GM12801 (cell line): ENCODE measurements around the gene RRP36.

Experiments used
- TF ChIP-seq, protein P1 (sequence below): IDR thresholded peaks from one replicate; pipeline ENCODE4 v1.5.1; 2011; ENCODE audit warnings: control low read depth; ENCODE audit not compliant: insufficient read length; ENCODE audit errors: extremely low read depth

Gene RRP36

GRCh38 chr6:42981836-42982235 is 39.6 kb upstream of the RRP36 start:
- TF ChIP-seq, protein P1, sequence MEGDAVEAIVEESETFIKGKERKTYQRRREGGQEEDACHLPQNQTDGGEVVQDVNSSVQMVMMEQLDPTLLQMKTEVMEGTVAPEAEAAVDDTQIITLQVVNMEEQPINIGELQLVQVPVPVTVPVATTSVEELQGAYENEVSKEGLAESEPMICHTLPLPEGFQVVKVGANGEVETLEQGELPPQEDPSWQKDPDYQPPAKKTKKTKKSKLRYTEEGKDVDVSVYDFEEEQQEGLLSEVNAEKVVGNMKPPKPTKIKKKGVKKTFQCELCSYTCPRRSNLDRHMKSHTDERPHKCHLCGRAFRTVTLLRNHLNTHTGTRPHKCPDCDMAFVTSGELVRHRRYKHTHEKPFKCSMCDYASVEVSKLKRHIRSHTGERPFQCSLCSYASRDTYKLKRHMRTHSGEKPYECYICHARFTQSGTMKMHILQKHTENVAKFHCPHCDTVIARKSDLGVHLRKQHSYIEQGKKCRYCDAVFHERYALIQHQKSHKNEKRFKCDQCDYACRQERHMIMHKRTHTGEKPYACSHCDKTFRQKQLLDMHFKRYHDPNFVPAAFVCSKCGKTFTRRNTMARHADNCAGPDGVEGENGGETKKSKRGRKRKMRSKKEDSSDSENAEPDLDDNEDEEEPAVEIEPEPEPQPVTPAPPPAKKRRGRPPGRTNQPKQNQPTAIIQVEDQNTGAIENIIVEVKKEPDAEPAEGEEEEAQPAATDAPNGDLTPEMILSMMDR = no peak

GRCh38 chr6:42984001-42984923 is 37.2 kb upstream of the RRP36 start, which contains the start of gene PPP2R5D:
PPP2R5D (plus strand) TSS chr6:42984570; CDS start chr6:42984678, 108 bp downstream.
- TF ChIP-seq, protein P1 = no peak

DNA sequence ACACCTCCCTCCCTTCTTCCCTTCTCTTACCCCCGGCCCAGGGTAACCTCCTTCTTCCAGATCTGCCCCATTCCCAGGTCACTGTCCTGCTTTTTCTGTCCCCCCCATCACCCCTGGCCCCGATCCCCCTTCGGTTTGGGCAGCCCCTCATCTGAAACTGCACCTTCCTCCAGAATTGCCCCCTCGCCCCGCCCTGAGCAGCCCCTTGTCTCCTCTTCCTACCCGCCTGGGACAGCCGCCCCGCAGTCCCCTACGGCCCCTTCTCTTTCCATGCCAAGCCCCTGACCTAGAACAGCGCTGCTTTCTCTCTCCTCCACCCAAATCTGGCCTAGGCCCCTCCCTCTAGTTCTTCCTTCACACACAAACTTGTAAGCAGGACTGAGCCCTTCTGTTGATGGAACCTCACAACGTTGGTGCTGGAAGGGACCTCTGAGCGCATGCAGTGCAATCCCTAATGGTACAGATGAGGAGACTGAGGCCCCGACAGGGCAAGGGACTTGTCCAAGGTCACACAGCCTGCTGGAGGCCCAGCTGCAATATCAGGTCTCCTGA is 36.4 kb upstream of the RRP36 start:
- TF ChIP-seq, protein P1 = no peak

- TF ChIP-seq, protein P1 = no peak
Observed at GRCh38 chr6:42987533-42988451, 33.6 kb upstream of the RRP36 start.

DNA sequence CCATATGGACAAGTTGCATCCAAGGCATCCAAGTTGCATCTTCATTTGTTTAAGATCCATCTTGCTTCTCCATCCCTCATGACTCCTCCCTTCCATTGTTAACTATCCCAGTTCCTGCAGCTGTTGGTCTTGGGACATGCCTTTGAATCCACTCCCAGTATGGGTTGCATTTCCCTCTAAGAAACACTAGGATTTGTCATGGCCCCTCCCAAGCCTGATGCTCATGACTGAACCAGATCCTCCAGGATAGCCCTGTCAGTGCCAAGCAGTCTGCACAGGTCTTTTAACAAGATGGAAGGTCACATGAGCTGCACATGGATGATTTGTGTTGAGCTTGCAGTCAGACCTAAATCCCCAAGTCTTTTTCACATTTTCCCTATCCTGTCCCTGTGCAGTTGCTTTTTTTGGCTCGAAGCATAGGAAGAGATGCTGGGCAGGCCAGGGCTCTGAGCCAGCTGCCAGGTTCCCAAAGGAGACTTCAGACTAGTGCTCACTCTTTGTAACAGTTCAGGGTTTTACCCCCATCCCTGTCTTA is 32.9 kb upstream of the RRP36 start:
- TF ChIP-seq, protein P1 = no peak

- TF ChIP-seq, protein P1 = no peak
Observed at GRCh38 chr6:42989923-42990322, 31.5 kb upstream of the RRP36 start.
